ENCODE measurements around the gene PLXNA3. TPM values are rescaled to one million over a fixed set of nuclear protein-coding genes. Genes with fewer than 3 reads are reported as not detected.

PLXNA3 gene
- polyA plus RNA-seq, 3 donors: 0.02 to 10.9 TPM; not detected in 1

DNA sequence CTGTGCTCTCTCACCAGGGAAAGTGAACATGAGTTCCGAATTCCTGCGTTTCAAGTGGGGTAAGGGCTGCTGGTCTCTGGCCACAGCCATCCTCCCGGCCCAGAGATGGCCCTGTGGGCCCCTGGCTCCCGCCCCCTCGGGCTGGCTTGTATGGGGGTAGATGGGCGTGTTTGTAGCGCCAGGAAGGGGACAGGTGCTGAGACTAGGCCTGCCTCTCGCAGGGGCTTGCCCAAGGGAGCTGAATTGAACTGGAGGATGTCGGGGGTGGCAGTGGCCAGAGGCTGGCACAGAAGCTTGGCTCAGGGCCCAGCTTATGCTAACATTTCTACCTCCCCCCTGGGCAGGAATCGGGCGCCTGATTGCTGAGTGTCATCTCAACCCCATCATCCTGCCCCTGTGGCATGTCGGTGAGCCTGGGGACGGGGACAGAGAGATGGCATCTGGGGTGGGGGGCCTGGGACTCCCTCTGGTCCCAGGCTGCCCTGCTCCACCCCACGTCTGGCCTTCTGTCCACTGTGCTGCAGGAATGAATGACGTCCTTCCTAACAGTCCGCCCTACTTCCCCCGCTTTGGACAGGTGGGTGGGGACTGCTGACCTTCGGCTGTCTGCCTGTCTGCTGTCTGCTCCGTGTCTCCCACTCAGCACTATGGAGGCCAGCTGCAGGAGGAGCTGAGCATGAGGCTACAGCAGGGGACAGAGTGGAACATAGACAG lies 38.2 kb upstream of the PLXNA3 start:
- Histone ChIP-seq H3K36me3 (replicated peaks in 1 of 2; ENCODE audit: control insufficient read depth in 1 of 2, insufficient read depth in 2 of 2, low read length in 2 of 2) (peaks cover 17 to 33% of the 10 kb centered on the region in 2 donors), H3K4me3 (replicated peaks in 1 of 3; ENCODE audit: low read depth in 2 of 3, low read length in 3 of 3) (no peak overlapping the region), H3K9me3 (replicated peaks in 1 of 2; ENCODE audit: control insufficient read depth in 1 of 2, insufficient read depth in 1 of 2, low read length in 2 of 2) (no peaks in the 10 kb centered on the region), H3K4me1 (ENCODE audit: control insufficient read depth in 1 of 2, insufficient read depth in 2 of 2, low read length in 2 of 2) (peaks cover 4 to 12% of the 10 kb centered on the region in 2 donors), H3K27ac (ENCODE audit: low read depth in 1 of 2, low read length in 2 of 2) (no peak overlapping the region), H3K79me2 (ENCODE audit: insufficient read depth, low read length) (no peaks in the 10 kb centered on the region), H3K27me3 (ENCODE audit: control insufficient read depth in 2 of 2, insufficient read depth in 2 of 2, low read length in 2 of 2) (no peaks in the 10 kb centered on the region), H3K4me2 (replicated peaks; ENCODE audit: extremely low read depth, low read length, poor library complexity, severe bottlenecking) (no peak overlapping the region), H2AFZ (ENCODE audit: insufficient read depth, low read depth, low read length, poor library complexity, severe bottlenecking) (no peak overlapping the region), H3K9ac (ENCODE audit: insufficient read depth, low read length, poor library complexity, severe bottlenecking) (no peak overlapping the region), H4K20me1 (ENCODE audit: insufficient read depth, low read length) (no peaks in the 10 kb centered on the region)
- WGBS (ENCODE audit: insufficient coverage): 83% methylated on average over 2 of the region's 19 CpGs
- no peaks in the 10 kb centered on the region for H3K27me3 Mint-ChIP-seq (ENCODE audit: low read depth in 3 of 3)
- DNase-seq: no peak
- H3K4me1 Mint-ChIP-seq: peaks cover 9% of the 10 kb centered on the region
- TF ChIP-seq CTCF (IDR thresholded peaks at IDR 0.05): no peak
- H3K27ac Mint-ChIP-seq: peak overlapping the region in 1 of 7 donors; percentile 31
- peaks cover 15 to 33% of the 10 kb centered on the region in 2 donors for H3K36me3 Mint-ChIP-seq
- intact Hi-C loops (cut with micrococcal nuclease): no loop called here
- H3K4me3 Mint-ChIP-seq: no peak overlapping the region
- H3K9me3 Mint-ChIP-seq: peaks cover 0 to 2% (median 0%) of the 10 kb centered on the region in 7 donors

DNA sequence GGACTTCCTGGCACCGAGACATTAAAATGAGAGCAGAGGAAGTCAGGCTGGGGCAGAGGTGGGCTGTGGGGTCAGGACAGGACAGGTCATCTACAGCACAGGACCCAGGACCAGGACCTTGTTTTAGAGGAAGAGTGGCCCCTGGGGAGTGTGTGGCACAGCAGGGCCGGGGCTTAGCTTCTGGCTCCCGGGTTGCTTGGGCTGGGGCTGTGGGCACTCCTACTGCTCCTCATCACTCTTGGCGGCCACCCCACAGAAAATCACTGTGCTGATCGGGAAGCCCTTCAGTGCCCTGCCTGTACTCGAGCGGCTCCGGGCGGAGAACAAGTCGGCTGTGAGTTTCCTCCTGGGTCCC lies 37.7 kb upstream of the PLXNA3 start:
- Mint-ChIP-seq H3K4me3 (no peak overlapping the region), H3K27ac (peak overlapping the region in 1 of 7 donors; percentile 53)

More for the DNA sequence above, 37.7 kb upstream of the PLXNA3 start:
- intact Hi-C loops (cut with micrococcal nuclease): no loop called here
- Histone ChIP-seq H3K4me3 (replicated peaks in 1 of 3; ENCODE audit: low read depth in 2 of 3, low read length in 3 of 3) (no peak overlapping the region), H3K36me3 (replicated peaks in 1 of 2; ENCODE audit: control insufficient read depth in 1 of 2, insufficient read depth in 2 of 2, low read length in 2 of 2) (peaks cover 15 to 28% of the 10 kb centered on the region in 2 donors), H3K9me3 (replicated peaks in 1 of 2; ENCODE audit: control insufficient read depth in 1 of 2, insufficient read depth in 1 of 2, low read length in 2 of 2) (no peaks in the 10 kb centered on the region), H4K20me1 (ENCODE audit: insufficient read depth, low read length) (no peaks in the 10 kb centered on the region), H3K79me2 (ENCODE audit: insufficient read depth, low read length) (no peaks in the 10 kb centered on the region), H3K27ac (ENCODE audit: low read depth in 1 of 2, low read length in 2 of 2) (no peak overlapping the region), H3K4me1 (ENCODE audit: control insufficient read depth in 1 of 2, insufficient read depth in 2 of 2, low read length in 2 of 2) (peaks cover 4 to 13% of the 10 kb centered on the region in 2 donors), H2AFZ (ENCODE audit: insufficient read depth, low read depth, low read length, poor library complexity, severe bottlenecking) (no peak overlapping the region), H3K9ac (ENCODE audit: insufficient read depth, low read length, poor library complexity, severe bottlenecking) (no peak overlapping the region), H3K4me2 (replicated peaks; ENCODE audit: extremely low read depth, low read length, poor library complexity, severe bottlenecking) (no peak overlapping the region), H3K27me3 (ENCODE audit: control insufficient read depth in 2 of 2, insufficient read depth in 2 of 2, low read length in 2 of 2) (no peaks in the 10 kb centered on the region)
- H3K4me1 Mint-ChIP-seq: peaks cover 9% of the 10 kb centered on the region
- H3K36me3 Mint-ChIP-seq: peaks cover 12 to 30% of the 10 kb centered on the region in 2 donors
- peaks cover 0 to 2% (median 0%) of the 10 kb centered on the region in 7 donors for H3K9me3 Mint-ChIP-seq
- 100% methylated on average over 1 of the region's 10 CpGs for WGBS (ENCODE audit: insufficient coverage)
- no peak for DNase-seq
- no peak for TF ChIP-seq CTCF (IDR thresholded peaks at IDR 0.05)
- H3K27me3 Mint-ChIP-seq (ENCODE audit: low read depth in 3 of 3): no peaks in the 10 kb centered on the region

Data from CD14-positive monocyte (primary cell).